LNCaP clone FGC (cell line): Measurements from ENCODE around the gene G6PC3.

Source experiments
- DNase-seq: peaks from one replicate; pipeline ENCODE4 v3.0.0-alpha.2; 2011; ENCODE audit warnings: low read depth
- H3K4me3 ChIP-seq: 2 replicates; pipeline ENCODE4 v1.5.1; 2011; ENCODE audit warnings: mild to moderate bottlenecking, low read depth, low read length, control low read depth
- TF ChIP-seq, protein P1 (sequence below): IDR thresholded peaks from 2 replicates; pipeline ENCODE4 v1.5.1; 2012; ENCODE audit warnings: mild to moderate bottlenecking; ENCODE audit not compliant: control insufficient read depth, insufficient read depth; ENCODE audit errors: extremely low read depth

The G6PC3 gene

DNA sequence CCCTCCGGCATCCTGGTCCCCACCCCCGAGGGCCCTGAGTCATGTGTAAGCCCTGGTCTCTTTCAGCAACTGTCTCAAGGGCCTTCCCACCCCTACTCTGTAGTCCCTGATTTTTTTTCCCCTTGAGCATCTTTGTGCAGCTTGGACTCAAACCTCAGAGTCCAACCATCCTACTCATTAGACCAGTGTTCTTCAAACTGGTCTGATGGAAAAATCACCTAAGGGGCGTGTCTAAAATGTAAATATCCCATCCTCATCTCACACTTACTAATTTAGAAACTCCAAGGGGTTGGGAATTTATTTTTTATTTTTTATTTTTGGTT lies 624 bp downstream of the G6PC3 start:
- no peak for DNase-seq

DNA sequence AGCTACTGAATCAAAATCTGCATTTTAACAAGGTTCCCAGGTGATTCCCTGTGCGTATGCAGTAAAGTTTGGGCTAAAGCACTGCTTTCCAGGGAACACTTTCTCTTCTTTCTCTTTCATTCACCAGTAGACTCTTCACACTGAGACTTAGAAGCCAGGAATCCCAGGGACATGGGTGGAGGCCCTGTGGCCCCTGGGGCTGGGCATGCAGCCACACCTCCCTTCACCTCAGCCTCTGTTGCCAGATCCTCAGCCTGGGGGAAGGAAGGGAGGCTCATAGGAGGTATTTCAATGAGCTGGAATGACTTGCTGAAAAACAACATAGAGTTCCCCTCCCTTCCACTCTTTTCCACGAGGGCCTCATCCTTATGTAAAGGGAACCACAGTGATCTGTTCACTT lies 1.2 kb downstream of the G6PC3 start:
- peak overlapping the region; percentile 68 for H3K4me3 ChIP-seq
- TF ChIP-seq, protein P1, sequence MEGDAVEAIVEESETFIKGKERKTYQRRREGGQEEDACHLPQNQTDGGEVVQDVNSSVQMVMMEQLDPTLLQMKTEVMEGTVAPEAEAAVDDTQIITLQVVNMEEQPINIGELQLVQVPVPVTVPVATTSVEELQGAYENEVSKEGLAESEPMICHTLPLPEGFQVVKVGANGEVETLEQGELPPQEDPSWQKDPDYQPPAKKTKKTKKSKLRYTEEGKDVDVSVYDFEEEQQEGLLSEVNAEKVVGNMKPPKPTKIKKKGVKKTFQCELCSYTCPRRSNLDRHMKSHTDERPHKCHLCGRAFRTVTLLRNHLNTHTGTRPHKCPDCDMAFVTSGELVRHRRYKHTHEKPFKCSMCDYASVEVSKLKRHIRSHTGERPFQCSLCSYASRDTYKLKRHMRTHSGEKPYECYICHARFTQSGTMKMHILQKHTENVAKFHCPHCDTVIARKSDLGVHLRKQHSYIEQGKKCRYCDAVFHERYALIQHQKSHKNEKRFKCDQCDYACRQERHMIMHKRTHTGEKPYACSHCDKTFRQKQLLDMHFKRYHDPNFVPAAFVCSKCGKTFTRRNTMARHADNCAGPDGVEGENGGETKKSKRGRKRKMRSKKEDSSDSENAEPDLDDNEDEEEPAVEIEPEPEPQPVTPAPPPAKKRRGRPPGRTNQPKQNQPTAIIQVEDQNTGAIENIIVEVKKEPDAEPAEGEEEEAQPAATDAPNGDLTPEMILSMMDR, result no peak
- no peak for DNase-seq

More for the DNA sequence above, 624 bp downstream of the G6PC3 start:
- TF ChIP-seq, protein P1, result no peak
- H3K4me3 ChIP-seq, result peak overlapping the region; percentile 68

DNA sequence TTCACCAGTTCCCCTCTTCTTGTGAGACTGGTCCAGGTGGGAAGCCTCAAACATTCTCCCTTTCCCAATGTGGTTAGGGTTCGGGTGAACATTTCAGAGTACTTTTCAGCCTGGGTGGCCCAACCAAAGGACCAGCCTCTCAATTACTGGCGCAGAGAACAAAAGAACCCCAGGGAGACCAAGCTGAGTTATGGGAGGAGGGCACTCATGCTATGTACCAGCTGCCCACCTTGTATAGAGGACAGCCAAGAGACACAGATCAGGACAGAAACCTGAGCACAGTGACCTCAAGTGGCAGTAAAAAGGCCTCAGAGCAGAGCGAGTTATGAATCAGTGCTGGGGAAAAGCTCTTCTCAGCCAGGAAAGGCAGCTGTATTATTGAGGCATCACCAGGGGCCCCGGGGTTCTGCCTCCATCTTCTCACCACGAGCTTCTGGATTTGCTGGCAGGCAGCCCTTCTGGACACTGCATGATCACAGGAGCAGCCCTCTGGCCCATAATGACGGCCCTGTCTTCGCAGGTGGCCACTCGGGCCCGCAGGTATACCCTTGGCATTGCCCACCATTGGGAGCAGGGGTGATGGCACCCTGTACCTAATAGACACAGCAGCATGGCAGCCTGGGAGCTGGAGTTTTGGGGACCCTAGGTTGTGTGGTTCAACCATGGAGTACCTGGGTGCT lies 3.8 kb downstream of the G6PC3 start:
- no peak for DNase-seq
- no peak overlapping the region for H3K4me3 ChIP-seq
- TF ChIP-seq, protein P1, result no peak

DNA sequence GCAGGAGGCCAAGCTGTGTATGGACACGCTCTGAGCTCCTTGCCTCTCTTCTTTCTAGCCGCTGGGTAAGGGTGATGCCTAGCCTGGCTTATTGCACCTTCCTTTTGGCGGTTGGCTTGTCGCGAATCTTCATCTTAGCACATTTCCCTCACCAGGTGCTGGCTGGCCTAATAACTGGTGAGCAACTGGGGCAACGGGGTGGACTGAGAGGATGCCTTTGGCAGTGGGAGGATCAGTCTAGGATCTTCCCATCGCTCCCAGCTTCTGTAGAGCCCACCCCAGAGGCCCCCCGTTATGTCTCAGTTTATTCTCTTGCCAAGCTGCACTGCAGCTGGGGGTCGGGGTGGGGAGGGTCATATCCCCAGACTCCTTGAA lies 4.4 kb downstream of the G6PC3 start:
- TF ChIP-seq, protein P1, result no peak
- H3K4me3 ChIP-seq, result no peak overlapping the region
- DNase-seq, result no peak

DNA sequence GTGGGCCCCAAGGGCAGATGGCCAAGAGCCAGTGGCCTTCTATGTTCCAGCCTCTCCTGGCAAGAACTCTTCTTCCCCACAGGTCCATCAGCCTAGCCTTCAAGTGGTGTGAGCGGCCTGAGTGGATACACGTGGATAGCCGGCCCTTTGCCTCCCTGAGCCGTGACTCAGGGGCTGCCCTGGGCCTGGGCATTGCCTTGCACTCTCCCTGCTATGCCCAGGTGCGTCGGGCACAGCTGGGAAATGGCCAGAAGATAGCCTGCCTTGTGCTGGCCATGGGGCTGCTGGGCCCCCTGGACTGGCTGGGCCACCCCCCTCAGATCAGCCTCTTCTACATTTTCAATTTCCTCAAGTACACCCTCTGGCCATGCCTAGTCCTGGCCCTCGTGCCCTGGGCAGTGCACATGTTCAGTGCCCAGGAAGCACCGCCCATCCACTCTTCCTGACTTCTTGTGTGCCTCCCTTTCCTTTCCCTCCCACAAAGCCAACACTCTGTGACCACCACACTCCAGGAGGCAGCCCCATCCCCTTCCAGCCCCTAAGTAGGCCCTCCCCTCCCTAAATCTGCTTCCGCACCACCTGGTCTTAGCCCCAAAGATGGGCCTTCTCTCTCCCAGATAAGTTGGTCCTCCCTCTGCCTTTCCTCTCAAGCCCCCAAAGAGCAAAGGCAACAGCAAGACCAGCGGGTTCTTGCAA lies 5.2 kb downstream of the G6PC3 start:
- DNase-seq, result no peak
- TF ChIP-seq, protein P1, result no peak
- no peak overlapping the region for H3K4me3 ChIP-seq

DNA sequence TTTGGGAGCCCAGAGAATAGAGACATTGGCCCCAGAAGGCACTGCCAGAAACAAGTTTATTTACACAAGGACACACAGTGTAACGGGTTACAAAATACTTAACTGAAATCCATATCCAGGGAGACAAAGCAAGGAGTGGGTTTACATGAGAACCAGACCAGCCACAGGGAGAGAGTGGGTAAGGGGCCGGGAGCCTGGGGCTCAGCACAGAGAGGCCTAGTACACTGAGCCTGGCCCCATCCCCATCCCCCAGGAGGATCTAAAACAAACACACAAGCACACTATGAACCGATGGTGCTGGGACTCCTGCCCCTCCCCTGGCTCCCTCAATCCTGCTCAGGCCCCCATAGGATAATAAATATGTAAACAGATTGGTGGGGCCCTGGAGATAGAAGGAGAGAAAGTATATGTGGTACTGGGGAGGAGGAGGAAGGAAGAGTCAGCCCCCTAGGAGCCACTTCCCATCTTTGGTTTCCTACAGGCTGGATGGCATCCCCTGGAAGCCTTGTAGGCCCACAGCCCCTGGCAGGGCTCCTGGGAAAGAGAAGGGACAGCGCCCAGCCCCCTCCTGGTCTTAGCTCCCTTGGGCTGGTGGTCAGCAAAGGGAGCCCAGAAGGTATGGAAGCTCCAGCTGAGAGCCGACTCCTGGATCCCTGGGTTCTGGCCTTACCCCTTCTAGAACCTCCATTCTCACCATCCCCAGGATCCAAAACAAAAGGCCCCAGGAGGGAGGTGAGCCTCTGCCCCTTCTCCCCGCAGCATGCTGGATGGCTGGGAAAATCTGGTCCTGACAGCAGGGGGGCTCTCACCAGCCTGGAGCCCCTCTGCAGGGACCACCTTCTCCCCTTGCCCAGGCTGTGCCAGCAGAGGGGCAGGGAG lies 6.4 kb downstream of the G6PC3 start:
- TF ChIP-seq, protein P1, result no peak
- H3K4me3 ChIP-seq, result no peak overlapping the region
- DNase-seq, result peak; percentile 87
